Thyroid gland (tissue), 4 donors: ENCODE data around the gene DAAM2. TPM values are rescaled to one million over a fixed set of nuclear protein-coding genes. Genes with fewer than 3 reads are reported as not detected.

ENCODE experiments used
- DNase-seq, 2 donors: peaks; one replicate each; pipeline ENCODE4 v3.0.0-alpha.2; 2019
- H3K27ac ChIP-seq, 3 donors: fragments of 200-600 bp; sonication (generic); 1 replicate in 2 of 3; 2 replicates in 1 of 3; pipeline ENCODE4 v1.5.1; 2016 to 2019; ENCODE audit warnings: mild to moderate bottlenecking in 1 of 3, moderate library complexity in 1 of 3
- H3K27me3 ChIP-seq: fragments of 200-600 bp; sonication (generic); one replicate; pipeline ENCODE4 v1.5.1; 2019
- H3K36me3 ChIP-seq, 2 donors: fragments of 200-600 bp; sonication (generic); one replicate each; pipeline ENCODE4 v1.5.1; 2016 to 2019
- H3K4me1 ChIP-seq, 2 donors: fragments of 200-600 bp; sonication (generic); one replicate each; pipeline ENCODE4 v1.5.1; 2017 to 2019
- H3K4me3 ChIP-seq, 3 donors: fragments of 200-600 bp; sonication (generic); replicated peaks in 1 of 3; 1 replicate in 2 of 3; 2 replicates in 1 of 3; pipeline ENCODE4 v1.5.1; 2016; ENCODE audit warnings: mild to moderate bottlenecking in 1 of 3
- H3K9me3 ChIP-seq: fragments of 200-600 bp; sonication (generic); one replicate; pipeline ENCODE4 v1.5.1; 2017
- POLR2A ChIP-seq, 2 donors: fragments of 450-650 bp; IDR thresholded peaks; one replicate each; pipeline ENCODE4 v1.6.1; 2017; ENCODE audit warnings: antibody characterized with exemption in 2 of 2, mild to moderate bottlenecking in 2 of 2, moderate library complexity in 1 of 2
- WGBS, 2 donors: methylation state at CpG; one replicate each; pipeline ENCODE4 v1.1.5; 2017; 5-methylcytosine and 5-hydroxymethylcytosine counted together
- intact Hi-C: fragments of 100-400 bp; cut with DNase I; formaldehyde crosslinking; loops from one replicate; pipeline ENCODE4 v1.15.1; 2023
- total RNA-seq, 4 donors: library from RNA; depleted of rRNA; stranded (reverse); fragments of >200 nt; gene quantifications; one replicate each; pipeline ENCODE4 v1.2.3, GENCODE V29; 2016
- TF ChIP-seq, protein P1 (sequence below), 6 experiments: fragments of 200-600 bp in 3 of 6; fragments of 450-650 bp in 3 of 6; sonication (generic) in 3 of 6; IDR thresholded peaks; one replicate each; pipeline ENCODE4 v1.5.1; 2016 to 2019; ENCODE audit warnings: antibody characterized with exemption in 6 of 6, mild to moderate bottlenecking in 2 of 6, inconsistent platforms in 1 of 6, moderate library complexity in 1 of 6

DAAM2 gene
- total RNA-seq, 4 donors from 2014 or later, result 17.8 to 37.0 (median 23.8) TPM

GRCh38 chr6:39865011-39865888 is 73.1 kb downstream of the DAAM2 start:
- TF ChIP-seq, protein P1, sequence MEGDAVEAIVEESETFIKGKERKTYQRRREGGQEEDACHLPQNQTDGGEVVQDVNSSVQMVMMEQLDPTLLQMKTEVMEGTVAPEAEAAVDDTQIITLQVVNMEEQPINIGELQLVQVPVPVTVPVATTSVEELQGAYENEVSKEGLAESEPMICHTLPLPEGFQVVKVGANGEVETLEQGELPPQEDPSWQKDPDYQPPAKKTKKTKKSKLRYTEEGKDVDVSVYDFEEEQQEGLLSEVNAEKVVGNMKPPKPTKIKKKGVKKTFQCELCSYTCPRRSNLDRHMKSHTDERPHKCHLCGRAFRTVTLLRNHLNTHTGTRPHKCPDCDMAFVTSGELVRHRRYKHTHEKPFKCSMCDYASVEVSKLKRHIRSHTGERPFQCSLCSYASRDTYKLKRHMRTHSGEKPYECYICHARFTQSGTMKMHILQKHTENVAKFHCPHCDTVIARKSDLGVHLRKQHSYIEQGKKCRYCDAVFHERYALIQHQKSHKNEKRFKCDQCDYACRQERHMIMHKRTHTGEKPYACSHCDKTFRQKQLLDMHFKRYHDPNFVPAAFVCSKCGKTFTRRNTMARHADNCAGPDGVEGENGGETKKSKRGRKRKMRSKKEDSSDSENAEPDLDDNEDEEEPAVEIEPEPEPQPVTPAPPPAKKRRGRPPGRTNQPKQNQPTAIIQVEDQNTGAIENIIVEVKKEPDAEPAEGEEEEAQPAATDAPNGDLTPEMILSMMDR (IDR thresholded peaks at IDR 0.05), result peak; percentile 61 to 84 (median 76)
- TF ChIP-seq POLR2A (IDR thresholded peaks at IDR 0.05), result no peak
- Histone ChIP-seq H3K27me3 (no peaks in the 10 kb centered on the region), H3K36me3 (peaks cover 5 to 7% of the 10 kb centered on the region in 2 donors), H3K4me1 (peaks cover 0 to 7% of the 10 kb centered on the region in 2 donors), H3K9me3 (no peaks in the 10 kb centered on the region), H3K4me3 (no peak overlapping the region), H3K27ac (no peak overlapping the region)
- intact Hi-C loops, result no loop called here
- peak; percentile 86 to 90 for DNase-seq
- 40 to 43% methylated on average over 12 to 15 of the region's 15 CpGs for WGBS, 2 donors

DNA sequence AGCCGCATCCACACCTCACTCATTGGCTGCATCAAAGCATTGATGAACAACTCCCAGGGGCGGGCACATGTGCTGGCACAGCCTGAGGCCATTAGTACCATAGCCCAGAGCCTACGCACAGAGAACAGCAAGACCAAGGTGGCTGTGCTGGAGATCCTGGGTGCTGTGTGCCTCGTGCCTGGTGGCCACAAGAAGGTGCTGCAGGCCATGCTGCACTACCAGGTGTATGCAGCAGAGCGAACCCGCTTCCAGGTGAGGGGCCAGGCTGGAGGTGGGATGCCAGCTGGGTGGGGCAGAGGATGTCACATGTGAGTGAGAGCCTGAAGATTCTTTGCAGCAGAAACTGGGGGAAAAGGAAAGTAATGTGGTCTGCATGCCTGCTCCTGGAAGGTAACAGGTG is 75.4 kb downstream of the DAAM2 start:
- no peak for TF ChIP-seq POLR2A (IDR thresholded peaks at IDR 0.05)
- TF ChIP-seq, protein P1 (IDR thresholded peaks at IDR 0.05), result no peak
- H3K9me3 ChIP-seq, result no peaks in the 10 kb centered on the region
- H3K4me1 ChIP-seq, result peaks cover 0 to 7% of the 10 kb centered on the region in 2 donors
- no peak overlapping the region for H3K27ac ChIP-seq
- H3K36me3 ChIP-seq, result peaks cover 2 to 7% of the 10 kb centered on the region in 2 donors
- H3K4me3 ChIP-seq, result no peak overlapping the region
- no peaks in the 10 kb centered on the region for H3K27me3 ChIP-seq
- WGBS, 2 donors, result 79 to 92% methylated on average over 5 to 6 of the region's 6 CpGs
- no peak for DNase-seq
- intact Hi-C loops, result no loop called here

DNA sequence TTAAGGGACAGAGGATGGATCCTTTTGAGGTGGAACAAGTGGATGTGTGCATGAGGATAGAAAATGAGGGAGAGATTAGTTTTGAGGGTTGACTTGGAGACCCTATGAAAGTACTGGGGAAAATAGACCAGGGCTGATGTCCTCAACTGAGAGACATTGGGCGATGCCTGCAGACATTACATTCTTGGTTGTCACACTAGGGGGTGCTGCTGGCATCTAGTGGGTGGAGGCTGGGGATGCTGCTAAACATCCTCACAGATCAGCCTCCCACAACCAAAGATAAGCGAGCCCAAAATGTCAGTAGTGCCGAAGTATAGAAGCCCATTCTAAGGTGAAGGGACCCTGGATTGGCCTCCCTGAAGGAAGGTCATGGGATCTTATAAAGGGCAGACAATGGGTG is 78.8 kb downstream of the DAAM2 start:
- Histone ChIP-seq H3K4me1 (peaks cover 0 to under 1% of the 10 kb centered on the region in 2 donors), H3K27me3 (no peaks in the 10 kb centered on the region), H3K27ac (no peak overlapping the region), H3K4me3 (no peak overlapping the region), H3K36me3 (peaks cover 6 to 12% of the 10 kb centered on the region in 2 donors), H3K9me3 (no peaks in the 10 kb centered on the region)
- intact Hi-C loops, result loop anchor here (10.0 kb wide), 1 partner anchor 434 kb away; no protein-coding TSS in a partner anchor
- WGBS, 2 donors, result 94 to 98% methylated on average over 3 of the region's 3 CpGs
- DNase-seq, result no peak
- TF ChIP-seq, protein P1 (IDR thresholded peaks at IDR 0.05), result no peak
- no peak for TF ChIP-seq POLR2A (IDR thresholded peaks at IDR 0.05)

- no peak for DNase-seq
- peaks cover 5 to 6% of the 10 kb centered on the region in 2 donors for H3K36me3 ChIP-seq
- no peak overlapping the region for H3K4me3 ChIP-seq
- H3K27ac ChIP-seq, result no peak overlapping the region
- intact Hi-C loops, result loop anchor here (10.0 kb wide), 1 partner anchor 431 kb away; no protein-coding TSS in a partner anchor
- TF ChIP-seq, protein P1 (IDR thresholded peaks at IDR 0.05), result no peak
- TF ChIP-seq POLR2A (IDR thresholded peaks at IDR 0.05), result no peak
- no peaks in the 10 kb centered on the region for H3K9me3 ChIP-seq
- no peaks in the 10 kb centered on the region for H3K27me3 ChIP-seq
- 85 to 94% methylated on average over 3 of the region's 3 CpGs for WGBS, 2 donors
- peaks cover 0 to 16% of the 10 kb centered on the region in 2 donors for H3K4me1 ChIP-seq
Measured at GRCh38 chr6:39873439-39873838, 81.3 kb downstream of the DAAM2 start.

- Histone ChIP-seq H3K36me3 (peaks cover 5 to 6% of the 10 kb centered on the region in 2 donors), H3K4me1 (peaks cover 0 to 22% of the 10 kb centered on the region in 2 donors), H3K27ac (peak overlapping the region in 1 of 3 donors; percentile 57), H3K27me3 (no peaks in the 10 kb centered on the region), H3K4me3 (no peak overlapping the region), H3K9me3 (no peaks in the 10 kb centered on the region)
- intact Hi-C loops, result loop anchor here (10.0 kb wide), 1 partner anchor 429 kb away; no protein-coding TSS in a partner anchor
- DNase-seq, result no peak
- TF ChIP-seq, protein P1 (IDR thresholded peaks at IDR 0.05), result no peak
Measured at GRCh38 chr6:39876111-39876510, 83.9 kb downstream of the DAAM2 start.
